PC-9 (cell line): ENCODE measurements around the gene NPTX1.

Experiments
- EZH2 ChIP-seq: fragments of 200-600 bp; sonication (generic); IDR thresholded peaks from 2 replicates; pipeline ENCODE4 v1.8.0; 2017; ENCODE audit warnings: antibody characterized with exemption, low read depth
- TF ChIP-seq, protein P1 (sequence below): fragments of 200-600 bp; sonication (generic); conservative IDR thresholded peaks from 2 replicates; pipeline ENCODE4 v1.6.1; 2017; ENCODE audit warnings: mixed run types, antibody characterized with exemption, mild to moderate bottlenecking, moderate library complexity

DNA sequence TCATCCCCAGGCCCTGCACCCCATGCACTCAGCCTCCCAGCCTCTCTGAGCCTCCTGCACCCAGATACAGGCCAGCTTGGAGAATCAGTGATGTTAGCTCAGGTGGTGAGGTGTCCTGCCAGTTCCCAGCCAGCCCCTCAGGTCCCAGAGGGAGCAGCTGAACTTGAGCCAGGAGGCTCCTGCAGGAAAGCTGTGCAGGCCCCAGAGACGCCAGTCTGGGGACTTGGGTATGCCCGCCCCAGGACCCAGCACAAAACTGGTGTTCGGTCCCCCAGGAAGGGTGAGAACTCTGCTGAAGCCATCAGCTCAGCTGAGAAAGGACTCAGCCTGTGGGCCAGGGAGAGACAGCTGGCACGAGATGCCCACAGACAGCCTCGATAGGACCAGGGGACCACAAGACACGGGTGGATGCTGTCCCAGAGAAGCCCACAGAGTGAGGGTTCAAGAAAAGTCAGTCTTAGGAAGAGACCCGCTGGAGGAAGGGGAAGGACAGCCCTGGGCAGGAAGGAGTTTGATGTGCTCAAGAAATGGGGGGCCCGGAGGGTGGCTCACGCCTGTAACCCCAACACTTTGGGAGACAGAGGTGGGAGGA is 50.5 kb downstream of the NPTX1 start:
- TF ChIP-seq, protein P1, sequence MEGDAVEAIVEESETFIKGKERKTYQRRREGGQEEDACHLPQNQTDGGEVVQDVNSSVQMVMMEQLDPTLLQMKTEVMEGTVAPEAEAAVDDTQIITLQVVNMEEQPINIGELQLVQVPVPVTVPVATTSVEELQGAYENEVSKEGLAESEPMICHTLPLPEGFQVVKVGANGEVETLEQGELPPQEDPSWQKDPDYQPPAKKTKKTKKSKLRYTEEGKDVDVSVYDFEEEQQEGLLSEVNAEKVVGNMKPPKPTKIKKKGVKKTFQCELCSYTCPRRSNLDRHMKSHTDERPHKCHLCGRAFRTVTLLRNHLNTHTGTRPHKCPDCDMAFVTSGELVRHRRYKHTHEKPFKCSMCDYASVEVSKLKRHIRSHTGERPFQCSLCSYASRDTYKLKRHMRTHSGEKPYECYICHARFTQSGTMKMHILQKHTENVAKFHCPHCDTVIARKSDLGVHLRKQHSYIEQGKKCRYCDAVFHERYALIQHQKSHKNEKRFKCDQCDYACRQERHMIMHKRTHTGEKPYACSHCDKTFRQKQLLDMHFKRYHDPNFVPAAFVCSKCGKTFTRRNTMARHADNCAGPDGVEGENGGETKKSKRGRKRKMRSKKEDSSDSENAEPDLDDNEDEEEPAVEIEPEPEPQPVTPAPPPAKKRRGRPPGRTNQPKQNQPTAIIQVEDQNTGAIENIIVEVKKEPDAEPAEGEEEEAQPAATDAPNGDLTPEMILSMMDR = no peak
- TF ChIP-seq EZH2 = no peak
